Measurements from ENCODE around the gene KLHL41.
A peak's percentile ranks its signal among the peaks of the same experiment; 100 is the strongest.
"Not testable (repeated sequence)": the region's sequence is repeated elsewhere in the genome, so short reads cannot be mapped to it uniquely, and the experiment has no call there.

The KLHL41 gene

DNA sequence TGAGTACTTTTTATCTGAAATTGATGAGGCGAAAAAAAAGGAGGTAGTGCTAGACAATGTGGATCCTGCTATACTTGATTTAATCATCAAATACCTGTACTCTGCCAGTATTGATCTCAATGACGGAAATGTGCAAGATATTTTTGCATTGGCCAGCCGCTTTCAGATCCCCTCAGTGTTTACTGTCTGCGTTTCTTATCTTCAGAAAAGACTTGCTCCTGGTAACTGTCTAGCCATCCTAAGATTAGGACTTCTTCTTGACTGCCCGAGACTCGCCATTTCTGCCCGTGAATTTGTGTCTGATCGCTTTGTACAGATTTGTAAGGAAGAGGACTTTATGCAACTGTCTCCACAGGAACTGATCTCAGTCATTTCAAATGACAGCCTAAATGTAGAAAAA lies 453 bp downstream of the KLHL41 start:
- no peak for DNase-seq (ENCODE audit: low read depth in 2 of 2)

DNA sequence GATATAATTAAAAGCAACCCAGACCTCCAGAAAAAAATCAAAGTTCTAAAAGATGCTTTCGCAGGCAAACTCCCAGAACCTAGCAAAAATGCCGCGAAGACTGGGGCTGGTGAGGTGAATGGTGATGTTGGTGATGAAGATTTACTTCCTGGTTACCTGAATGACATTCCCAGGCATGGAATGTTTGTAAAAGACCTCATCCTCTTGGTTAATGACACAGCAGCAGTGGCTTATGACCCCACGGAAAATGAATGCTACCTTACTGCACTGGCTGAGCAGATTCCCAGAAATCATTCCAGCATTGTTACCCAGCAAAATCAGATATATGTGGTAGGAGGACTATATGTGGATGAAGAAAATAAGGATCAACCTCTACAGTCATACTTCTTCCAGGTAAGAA lies 994 bp downstream of the KLHL41 start:
- no peak for DNase-seq (ENCODE audit: low read depth in 2 of 2)

DNA sequence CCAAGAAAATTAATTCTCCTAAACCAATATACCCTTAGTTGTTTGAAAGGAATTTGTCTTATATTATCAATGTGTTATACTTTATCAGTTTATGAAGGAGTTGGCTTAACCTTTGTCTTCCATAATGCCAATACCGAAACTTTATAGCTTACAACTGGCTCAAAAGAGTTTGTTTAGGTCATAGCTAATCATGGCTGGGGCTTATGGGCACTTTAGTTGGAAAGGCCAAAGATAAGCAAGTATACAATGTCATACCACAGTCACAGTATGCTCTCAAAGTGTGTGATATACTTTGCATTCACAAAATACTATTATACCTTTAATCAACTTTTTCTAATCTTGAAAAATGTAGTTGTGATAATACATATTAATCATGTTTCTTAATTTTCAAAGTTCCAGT lies 2.3 kb downstream of the KLHL41 start:
- DNase-seq (ENCODE audit: low read depth in 2 of 2), result no peak

DNA sequence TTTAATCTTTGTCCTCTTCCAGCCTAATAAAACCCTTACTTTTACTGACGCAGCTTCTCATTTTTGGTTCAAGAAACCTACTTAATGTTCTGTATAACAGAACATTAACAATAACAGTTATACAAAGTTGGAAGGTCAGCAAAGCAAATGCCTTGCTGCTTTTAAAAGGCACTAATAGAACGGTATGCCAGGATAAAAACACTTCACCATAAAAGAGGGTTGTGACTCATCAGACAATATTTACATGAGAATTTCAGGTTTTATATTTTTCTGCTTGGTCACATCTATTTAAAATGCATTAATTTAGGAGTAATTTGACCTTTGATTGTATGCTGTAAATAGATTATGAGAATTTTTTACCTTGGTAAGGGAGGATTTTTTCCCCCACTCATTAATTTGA lies 3.0 kb downstream of the KLHL41 start:
- DNase-seq (ENCODE audit: low read depth in 2 of 2), result no peak

DNA sequence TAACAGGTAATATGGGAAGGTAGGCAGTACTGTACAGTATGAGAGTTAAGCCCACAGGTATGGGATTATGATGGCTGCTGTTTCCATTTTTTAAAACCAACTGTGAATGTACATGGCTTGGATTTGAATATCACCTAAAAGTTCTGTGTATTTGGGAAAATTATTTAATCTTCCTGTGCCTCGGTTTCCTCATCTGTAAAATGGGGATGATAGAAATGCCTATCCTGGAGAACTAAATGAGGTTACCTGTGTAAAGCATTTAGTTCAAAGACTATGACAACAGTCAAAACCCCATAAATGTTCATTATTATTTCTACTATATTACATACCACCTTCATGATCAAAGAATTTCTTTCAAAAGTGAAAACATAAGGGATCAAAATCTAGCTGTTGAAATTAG lies 3.6 kb downstream of the KLHL41 start:
- DNase-seq (ENCODE audit: low read depth in 2 of 2), result no peak

GRCh38 chr2:169513926-169514325 lies 4.4 kb downstream of the KLHL41 start:
- DNase-seq (ENCODE audit: low read depth in 2 of 2), result no peak

- DNase-seq (ENCODE audit: low read depth in 2 of 2), result not testable (repeated sequence)
Observed at GRCh38 chr2:169514758-169515157, 5.3 kb downstream of the KLHL41 start.

DNA sequence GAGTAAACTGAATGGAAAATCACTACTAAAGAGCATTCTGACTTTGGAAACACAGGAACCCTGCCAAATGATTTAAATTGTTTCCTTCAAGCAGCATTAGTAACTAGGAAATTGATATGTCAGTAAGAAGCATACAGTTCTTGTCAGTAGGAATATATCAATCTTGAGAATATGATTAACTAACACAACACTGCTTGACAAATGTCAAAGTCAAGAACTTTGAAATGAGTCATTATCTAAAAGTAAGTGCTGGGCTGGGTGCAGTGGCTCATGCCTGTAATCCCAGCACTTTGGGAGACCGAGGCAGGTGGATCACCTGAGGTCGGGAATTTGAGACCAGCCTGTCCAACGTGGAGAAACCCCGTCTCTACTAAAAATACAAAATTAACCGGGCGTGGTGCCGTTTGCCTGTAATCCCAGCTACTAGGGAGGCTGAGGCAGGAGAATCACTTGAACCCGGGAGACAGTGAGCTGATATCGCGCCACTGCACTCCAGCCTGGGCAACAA lies 7.0 kb downstream of the KLHL41 start:
- DNase-seq (ENCODE audit: low read depth in 2 of 2), result not testable (repeated sequence)

- no peak for DNase-seq (ENCODE audit: low read depth in 2 of 2)
Observed at GRCh38 chr2:169520896-169521295, 11.4 kb downstream of the KLHL41 start.

- DNase-seq (ENCODE audit: low read depth in 2 of 2), result no peak
Observed at GRCh38 chr2:169523681-169524080, 14.2 kb downstream of the KLHL41 start.

DNA sequence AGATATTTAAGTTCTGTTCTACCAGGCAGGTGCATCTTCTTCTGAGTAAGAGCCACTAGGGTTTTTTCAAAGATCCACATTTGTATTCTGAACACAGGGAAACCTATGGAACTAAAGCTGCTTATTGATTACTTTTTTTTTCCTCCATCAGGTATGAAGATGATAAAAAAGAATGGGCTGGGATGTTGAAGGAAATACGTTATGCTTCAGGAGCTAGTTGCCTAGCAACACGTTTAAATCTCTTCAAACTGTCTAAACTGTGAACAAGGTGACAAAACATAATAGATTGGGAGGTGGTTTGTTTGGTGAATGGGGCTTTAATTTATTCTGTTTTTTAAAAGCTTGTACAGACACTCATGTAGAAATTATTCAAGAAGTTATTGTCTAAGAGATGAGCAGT lies 15.9 kb downstream of the KLHL41 start:
- DNase-seq (ENCODE audit: low read depth in 2 of 2), result no peak

DNA sequence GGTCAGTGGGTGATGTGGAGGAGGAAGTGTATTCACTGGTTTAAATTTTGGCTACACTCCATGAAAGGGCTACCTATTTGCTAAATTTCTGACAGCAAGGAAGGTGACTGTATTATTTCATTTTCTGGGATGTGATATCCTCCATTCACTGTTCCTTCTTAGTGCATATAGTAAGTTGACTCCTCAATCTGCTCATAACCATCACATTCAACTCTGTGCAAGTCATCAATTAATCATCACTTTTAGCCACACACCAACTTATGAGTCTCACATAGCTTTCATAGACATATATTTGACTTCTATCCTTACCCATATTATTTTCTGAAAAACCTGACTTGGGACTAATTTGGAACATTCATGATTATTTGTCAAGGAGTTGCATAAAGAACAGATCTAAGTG lies 16.9 kb downstream of the KLHL41 start:
- no peak for DNase-seq (ENCODE audit: low read depth in 2 of 2)

GRCh38 chr2:169528271-169528701 lies 18.8 kb downstream of the KLHL41 start:
- DNase-seq (ENCODE audit: low read depth in 2 of 2), result peak in 1 of 2 experiments; percentile 5

DNA sequence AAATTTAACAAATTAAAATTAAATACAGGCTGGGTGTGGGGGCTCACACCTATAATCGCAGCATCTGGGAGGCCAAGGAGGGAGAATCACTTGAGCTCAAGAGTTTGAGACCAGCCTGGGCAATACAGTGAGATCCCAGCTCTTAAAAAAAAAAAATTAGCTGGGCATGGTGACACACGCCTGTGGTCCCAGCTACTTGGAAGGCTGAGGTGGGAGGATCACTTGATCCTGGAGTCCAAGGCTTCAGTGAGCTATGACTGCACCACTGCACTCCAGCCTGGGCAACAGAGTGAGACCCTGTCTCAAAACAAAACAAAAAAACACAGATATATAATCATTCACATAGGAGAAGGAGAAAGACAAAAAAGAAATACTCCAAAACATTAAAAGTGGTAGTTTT lies 30.0 kb downstream of the KLHL41 start:
- not testable (repeated sequence) for DNase-seq (ENCODE audit: low read depth in 2 of 2)

- no peak for DNase-seq (ENCODE audit: low read depth in 2 of 2)
Observed at GRCh38 chr2:169540146-169540545, 30.6 kb downstream of the KLHL41 start.

- DNase-seq (ENCODE audit: low read depth in 2 of 2), result no peak
Observed at GRCh38 chr2:169542433-169542832, 32.9 kb downstream of the KLHL41 start.

DNA sequence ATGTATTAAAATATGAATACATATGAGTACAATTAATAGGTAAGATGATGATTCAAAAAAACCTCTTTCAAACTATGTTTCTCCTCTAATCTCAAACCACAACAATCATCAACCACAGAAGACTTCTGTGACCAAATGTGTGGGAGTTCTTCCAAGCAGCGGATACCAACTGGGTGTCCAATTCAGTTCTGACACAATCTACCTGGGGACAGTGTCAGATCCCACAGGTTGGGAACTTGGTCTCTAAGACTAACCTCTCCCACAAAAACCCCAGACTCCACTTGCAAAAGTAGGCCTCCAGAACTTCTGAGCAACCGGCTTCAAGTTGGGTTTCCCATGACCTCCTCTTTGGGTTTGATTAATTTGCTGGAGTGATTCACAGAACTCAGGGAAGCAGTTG lies 37.3 kb downstream of the KLHL41 start:
- no peak for DNase-seq (ENCODE audit: low read depth in 2 of 2)

GRCh38 chr2:169561364-169561763 lies 51.9 kb downstream of the KLHL41 start:
- no peak for DNase-seq (ENCODE audit: low read depth in 2 of 2)

- DNase-seq (ENCODE audit: low read depth in 2 of 2), result not testable (repeated sequence)
Observed at GRCh38 chr2:169562084-169562483, 52.6 kb downstream of the KLHL41 start.

DNA sequence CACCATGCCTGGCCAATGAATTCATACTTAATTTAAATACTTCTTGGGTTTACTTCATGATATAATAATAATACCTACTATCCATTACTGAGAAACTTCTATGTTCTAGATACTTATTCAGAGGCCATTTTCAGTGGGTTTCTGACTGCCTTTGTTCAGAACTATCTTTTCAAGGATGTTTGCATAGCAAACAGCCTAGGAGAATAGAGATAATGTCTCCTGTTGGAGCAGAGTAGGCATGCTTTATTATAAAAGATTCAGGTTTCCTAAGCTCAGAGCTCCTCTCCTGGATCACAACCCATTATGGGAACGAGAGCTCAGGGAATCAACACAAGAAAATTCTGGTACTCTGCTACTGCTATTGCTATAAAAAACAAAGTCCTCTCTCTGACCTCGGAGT lies 53.0 kb downstream of the KLHL41 start:
- DNase-seq (ENCODE audit: low read depth in 2 of 2), result no peak

DNA sequence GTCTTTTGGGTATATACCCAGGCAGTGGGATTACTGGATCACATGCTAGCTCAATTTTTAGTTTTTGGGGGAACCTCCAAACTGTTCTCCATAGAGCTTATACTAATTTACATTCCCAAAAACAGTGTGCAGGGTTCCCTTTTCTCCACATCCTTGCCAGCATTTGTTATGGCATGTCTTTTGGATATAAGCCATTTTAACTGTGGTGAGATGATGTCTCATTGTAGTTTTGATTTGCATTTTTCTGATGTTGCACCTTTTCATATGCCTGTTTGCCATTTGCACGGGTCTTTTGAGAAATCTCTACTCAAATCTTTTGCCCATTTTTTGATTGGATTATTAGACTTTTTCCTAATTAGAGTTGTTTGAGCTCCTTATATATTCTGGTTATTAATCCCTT lies 56.2 kb downstream of the KLHL41 start:
- DNase-seq (ENCODE audit: low read depth in 2 of 2), result no peak

DNA sequence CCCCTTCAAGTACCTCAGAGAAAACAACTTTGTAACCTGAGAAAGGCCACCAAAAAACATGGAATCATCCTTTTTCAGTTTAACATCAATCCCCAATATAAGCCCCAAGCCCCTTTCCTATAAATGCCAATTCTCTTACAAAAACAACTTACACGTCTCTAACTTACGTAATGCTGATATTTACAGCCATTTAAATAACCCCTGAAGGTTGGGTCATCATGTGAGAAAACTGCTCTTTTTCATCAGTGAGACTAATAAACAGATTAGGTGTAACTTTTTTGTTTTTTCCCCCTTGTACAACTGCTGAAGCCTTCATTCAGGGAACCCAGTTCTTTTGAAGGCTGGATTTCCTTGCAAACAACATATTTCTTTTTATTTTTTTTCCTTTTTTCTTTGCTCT lies 60.4 kb downstream of the KLHL41 start:
- no peak for DNase-seq (ENCODE audit: low read depth in 2 of 2)

GRCh38 chr2:169570752-169571151 lies 61.2 kb downstream of the KLHL41 start:
- not testable (repeated sequence) for DNase-seq (ENCODE audit: low read depth in 2 of 2)

DNA sequence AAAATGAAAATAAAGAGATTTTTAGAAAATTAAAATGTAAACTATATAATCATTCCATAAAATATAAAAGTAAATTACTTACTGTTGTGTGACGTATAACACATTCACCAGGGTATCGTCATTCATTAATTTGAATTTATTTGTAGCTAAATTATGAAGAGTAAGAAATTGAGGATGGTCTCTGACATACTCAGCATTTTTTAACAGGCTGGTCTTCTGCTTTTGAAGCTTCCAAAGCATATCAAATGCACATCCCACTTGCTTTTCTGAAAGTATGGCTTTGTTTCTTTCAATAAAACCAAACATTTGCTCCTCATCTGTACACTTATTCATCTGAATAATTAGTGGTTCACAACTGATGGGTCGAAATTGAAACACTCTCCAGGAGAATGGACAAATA lies 62.1 kb downstream of the KLHL41 start:
- DNase-seq (ENCODE audit: low read depth in 2 of 2), result no peak

DNA sequence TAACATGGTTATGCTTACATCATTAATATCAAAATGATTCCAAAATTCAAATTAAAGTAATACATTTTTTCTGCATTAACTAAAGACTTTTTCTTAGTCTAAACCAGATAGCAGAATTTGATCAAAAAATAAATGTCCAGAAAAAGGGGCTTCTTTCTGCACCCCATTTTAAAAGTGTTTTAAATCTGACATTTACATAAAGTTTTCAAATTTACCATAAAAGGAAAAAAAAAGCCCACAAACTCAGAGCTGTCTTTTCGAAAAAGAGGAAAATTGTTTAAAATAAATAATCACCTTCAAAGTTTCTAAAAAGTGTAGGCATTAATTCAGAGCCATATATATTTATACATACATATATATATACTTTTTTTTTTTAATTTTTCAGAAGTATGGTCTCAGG lies 62.7 kb downstream of the KLHL41 start:
- DNase-seq (ENCODE audit: low read depth in 2 of 2), result no peak

Data from fibroblast of skin of left biceps (primary cell).